Measurements from ENCODE around the gene KIF16B.
"Not testable (repeated sequence)": the region's sequence is repeated elsewhere in the genome, so short reads cannot be mapped to it uniquely, and the experiment has no call there.

Gene KIF16B

DNA sequence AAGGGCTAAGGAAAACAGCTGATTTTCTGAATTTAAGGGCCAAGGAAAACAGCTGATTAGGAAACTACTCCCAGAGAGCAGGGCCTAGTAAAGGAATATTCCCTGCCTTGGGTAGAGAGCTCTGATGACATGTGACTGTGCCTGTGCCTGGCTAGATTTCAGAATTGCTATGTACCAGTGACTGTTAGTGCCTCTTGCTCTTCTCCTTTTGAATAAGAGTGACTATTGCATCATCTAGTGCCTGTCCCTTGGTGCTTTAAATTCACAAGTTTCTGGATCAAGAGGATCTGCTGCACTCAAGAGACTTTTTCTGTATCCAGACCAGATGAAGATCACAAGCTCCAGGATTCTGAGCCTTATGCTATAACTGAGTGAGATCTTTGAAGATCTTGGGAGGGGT is 332.9 kb downstream of the KIF16B start:
- H3K27me3 Mint-ChIP-seq: no peaks in the 10 kb centered on the region
- DNase-seq: no peak
- H3K36me3 Mint-ChIP-seq (ENCODE audit: low read depth): no peaks in the 10 kb centered on the region
- no peaks in the 10 kb centered on the region for H3K4me1 Mint-ChIP-seq
- H3K4me3 Mint-ChIP-seq: no peak overlapping the region
- no peak overlapping the region for H3K27ac Mint-ChIP-seq
- H3K9me3 Mint-ChIP-seq: peaks cover 13% of the 10 kb centered on the region
- ATAC-seq: no peak

DNA sequence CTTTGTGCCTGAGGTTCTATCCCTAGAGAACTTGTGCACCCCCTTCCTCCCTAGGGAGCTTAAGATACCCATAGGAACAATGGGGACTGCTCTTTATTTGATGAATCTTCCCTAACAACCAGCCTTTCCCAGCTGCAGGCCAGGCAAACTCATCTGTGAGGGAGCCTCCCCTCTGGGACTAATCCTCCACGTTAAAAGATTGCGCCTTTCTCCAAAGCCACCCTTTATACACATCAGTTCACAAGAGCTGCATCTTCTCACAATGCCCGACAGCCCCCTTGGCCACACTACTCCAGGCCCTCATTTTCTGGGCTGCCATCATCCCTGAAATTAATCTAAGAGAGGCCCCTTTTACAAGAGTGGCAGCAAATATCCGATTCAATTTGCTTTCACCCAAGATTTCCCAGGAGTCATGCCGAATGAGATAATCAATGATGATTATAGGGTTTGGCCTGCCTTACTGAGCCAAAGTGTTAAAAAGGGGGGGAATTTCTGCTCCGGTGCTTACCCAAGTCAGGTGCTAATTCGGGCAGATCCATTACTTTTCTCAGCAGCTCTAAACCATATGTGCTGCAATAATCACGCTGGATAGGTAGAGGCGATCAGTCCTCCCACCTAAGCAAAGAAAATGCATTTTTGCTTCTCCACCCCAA is 336.5 kb downstream of the KIF16B start:
- no peaks in the 10 kb centered on the region for H3K27me3 Mint-ChIP-seq
- DNase-seq (no peak), ATAC-seq (no peak)
- H3K9me3 Mint-ChIP-seq: peaks cover 13% of the 10 kb centered on the region
- H3K27ac Mint-ChIP-seq: no peak overlapping the region
- no peaks in the 10 kb centered on the region for H3K4me1 Mint-ChIP-seq
- no peak overlapping the region for H3K4me3 Mint-ChIP-seq
- no peaks in the 10 kb centered on the region for H3K36me3 Mint-ChIP-seq (ENCODE audit: low read depth)

DNA sequence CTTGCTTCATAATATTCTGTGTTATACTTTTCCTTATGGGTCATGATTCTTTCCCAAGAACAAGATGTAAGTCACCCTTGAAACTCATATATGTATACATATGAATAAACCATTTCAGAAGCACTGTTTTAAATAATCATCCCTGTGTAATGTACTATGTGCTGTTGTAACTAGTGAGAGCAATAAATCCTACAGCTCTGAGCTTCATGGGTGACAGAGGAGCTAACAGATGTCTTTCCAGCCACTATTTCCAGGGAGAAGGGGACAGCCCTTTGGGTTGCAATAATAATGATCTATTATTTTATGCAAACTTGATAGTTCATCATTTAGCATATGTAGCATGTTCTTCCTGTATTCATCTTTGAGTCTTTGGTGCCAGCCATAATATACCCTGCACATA is 342.8 kb downstream of the KIF16B start:
- no peaks in the 10 kb centered on the region for H3K36me3 Mint-ChIP-seq (ENCODE audit: low read depth)
- H3K4me3 Mint-ChIP-seq: no peak overlapping the region
- no peak overlapping the region for H3K27ac Mint-ChIP-seq
- H3K4me1 Mint-ChIP-seq: no peaks in the 10 kb centered on the region
- ATAC-seq (no peak), DNase-seq (no peak)
- no peaks in the 10 kb centered on the region for H3K27me3 Mint-ChIP-seq
- no peaks in the 10 kb centered on the region for H3K9me3 Mint-ChIP-seq

DNA sequence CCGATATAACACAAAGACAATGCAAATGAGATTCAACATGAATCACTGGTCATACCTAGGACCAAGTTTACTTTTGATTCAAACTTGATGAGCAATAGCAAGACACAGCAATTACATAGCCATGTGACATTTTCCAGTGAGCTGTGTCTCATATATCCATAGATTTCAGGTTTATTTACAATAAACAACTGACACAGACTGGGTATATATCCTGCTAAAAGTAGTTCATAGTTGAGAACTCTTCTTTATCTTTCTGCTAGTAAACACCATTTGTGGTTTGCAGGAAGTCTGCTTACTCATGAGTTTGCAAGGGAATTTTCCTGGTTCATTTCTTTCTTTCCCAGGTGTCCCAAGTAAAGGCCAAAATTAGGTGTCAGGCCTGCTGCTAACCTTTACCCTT is 343.4 kb downstream of the KIF16B start:
- Mint-ChIP-seq H3K27me3 (no peaks in the 10 kb centered on the region), H3K4me3 (no peak overlapping the region), H3K27ac (no peak overlapping the region), H3K4me1 (no peaks in the 10 kb centered on the region), H3K9me3 (peaks cover under 1% of the 10 kb centered on the region), H3K36me3 (ENCODE audit: low read depth) (no peaks in the 10 kb centered on the region)
- DNase-seq (no peak), ATAC-seq (no peak)

DNA sequence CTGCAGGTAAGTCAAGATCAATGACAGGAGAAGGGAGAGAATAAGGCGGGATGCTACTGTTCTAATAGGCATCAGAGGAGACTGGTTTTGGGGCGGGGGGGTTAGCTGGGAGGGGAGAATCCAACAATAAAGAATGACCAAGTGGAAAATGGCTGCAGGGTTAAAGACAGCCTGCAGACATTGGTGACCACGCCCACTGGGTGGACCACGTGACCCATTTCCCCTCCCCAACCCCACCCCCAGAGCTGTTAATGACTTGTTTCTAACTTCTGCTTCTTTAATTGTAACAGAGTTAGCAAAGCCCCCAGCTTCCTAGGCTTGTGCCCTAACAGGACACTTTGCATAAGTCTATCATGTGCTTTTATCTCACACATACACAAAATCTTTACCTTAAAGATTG is 344.5 kb downstream of the KIF16B start:
- DNase-seq (no peak), ATAC-seq (no peak)
- H3K27me3 Mint-ChIP-seq: peaks cover 1% of the 10 kb centered on the region
- H3K27ac Mint-ChIP-seq: no peak overlapping the region
- no peaks in the 10 kb centered on the region for H3K36me3 Mint-ChIP-seq (ENCODE audit: low read depth)
- H3K4me3 Mint-ChIP-seq: no peak overlapping the region
- H3K4me1 Mint-ChIP-seq: no peaks in the 10 kb centered on the region
- H3K9me3 Mint-ChIP-seq: peaks cover 4% of the 10 kb centered on the region

DNA sequence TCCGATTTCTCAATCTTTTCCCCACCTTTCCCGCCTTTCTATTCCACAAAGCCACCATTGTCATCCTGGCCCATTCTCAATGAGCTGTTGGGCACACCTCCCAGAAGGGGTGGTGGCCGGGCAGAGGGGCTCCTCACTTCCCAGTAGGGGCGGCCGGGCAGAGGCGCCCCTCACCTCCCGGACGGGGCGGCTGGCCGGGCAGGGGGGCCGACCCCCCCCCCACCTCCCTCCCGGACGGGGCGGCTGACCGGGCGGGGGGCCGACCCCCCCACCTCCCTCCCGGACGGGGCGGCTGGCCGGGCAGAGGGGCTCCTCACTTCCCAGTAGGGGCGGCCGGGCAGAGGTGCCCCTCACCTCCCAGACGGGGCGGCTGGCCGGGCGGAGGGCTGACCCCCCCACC is 346.3 kb downstream of the KIF16B start:
- not testable (repeated sequence) for H3K4me1 Mint-ChIP-seq; H3K9me3 Mint-ChIP-seq; H3K27ac Mint-ChIP-seq; H3K4me3 Mint-ChIP-seq; H3K36me3 Mint-ChIP-seq (ENCODE audit: low read depth); ATAC-seq; H3K27me3 Mint-ChIP-seq; DNase-seq

DNA sequence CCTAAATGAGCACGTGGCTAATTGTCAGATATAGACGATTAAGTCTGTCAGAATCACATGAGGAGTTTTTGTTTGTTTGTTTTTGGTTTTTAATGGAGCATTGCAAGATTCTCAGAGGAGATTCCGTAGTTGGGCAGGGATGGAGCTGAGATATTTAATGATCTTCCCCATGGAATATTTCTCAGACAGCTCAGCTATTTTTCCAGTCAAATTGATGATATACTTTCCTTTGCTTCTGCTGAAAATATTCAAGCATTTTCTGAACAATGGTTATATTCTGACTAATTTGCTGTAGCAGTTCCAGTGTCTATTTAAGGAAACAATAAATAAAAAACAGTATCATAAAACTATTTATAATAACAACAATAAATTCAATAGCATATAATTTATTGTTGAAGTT is 348.4 kb downstream of the KIF16B start:
- DNase-seq: no peak
- Mint-ChIP-seq H3K9me3 (peaks cover 11% of the 10 kb centered on the region), H3K4me1 (no peaks in the 10 kb centered on the region), H3K36me3 (ENCODE audit: low read depth) (no peaks in the 10 kb centered on the region), H3K27me3 (peaks cover 1% of the 10 kb centered on the region), H3K27ac (no peak overlapping the region), H3K4me3 (no peak overlapping the region)
- ATAC-seq: no peak

DNA sequence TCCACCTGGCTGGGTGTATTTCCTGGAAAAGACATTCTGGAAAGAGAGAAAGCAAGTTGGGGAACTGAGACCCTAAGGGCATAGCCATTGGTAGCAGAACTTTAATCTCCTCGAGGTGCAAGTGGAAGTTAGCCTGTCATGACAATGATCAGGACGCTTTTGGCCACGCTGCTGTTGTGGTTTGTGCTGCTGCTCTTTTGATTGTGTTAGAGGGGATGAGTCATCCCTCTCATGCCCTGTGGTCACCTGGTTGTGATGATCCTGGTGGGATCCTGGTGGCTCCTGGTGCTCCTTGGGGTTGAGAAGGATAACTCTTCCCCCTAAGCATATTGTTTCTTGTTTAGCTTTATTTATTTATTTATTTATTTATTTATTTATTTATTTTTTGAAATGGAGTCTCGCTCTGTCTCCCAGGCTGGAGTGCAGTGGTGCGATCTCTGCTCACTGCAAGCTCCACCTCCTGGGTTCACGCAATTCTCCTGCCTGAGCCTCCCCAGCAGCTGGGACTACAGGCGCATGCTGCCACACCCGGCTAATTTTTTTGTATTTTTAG is 350.3 kb downstream of the KIF16B start:
- no peak for ATAC-seq
- Mint-ChIP-seq H3K4me3 (no peak overlapping the region), H3K9me3 (peaks cover 11% of the 10 kb centered on the region), H3K27me3 (peaks cover 1% of the 10 kb centered on the region), H3K27ac (no peak overlapping the region), H3K36me3 (ENCODE audit: low read depth) (no peaks in the 10 kb centered on the region), H3K4me1 (no peaks in the 10 kb centered on the region)
- DNase-seq: no peak
